NCI-H1105 treated with DMSO at 0.1 percent for 48 hours (cell line): Measurements from ENCODE around the gene PTPRN.
"Not testable (repeated sequence)": the region's sequence is repeated elsewhere in the genome, so short reads cannot be mapped to it uniquely, and the experiment has no call there.

Experiments
- DNase-seq: peaks from one replicate; lab custom pipeline; 2025; lab: John Stamatoyannopoulos, UW

PTPRN gene

GRCh38 chr2:219270055-219270372 lies 39.2 kb downstream of the PTPRN start:
- no peak for DNase-seq

- DNase-seq = peak; percentile 76
These were observed 39.7 kb downstream of the PTPRN start for GRCh38 chr2:219269362-219270054.

GRCh38 chr2:219268294-219268693 lies 40.9 kb downstream of the PTPRN start:
- DNase-seq = no peak

DNA sequence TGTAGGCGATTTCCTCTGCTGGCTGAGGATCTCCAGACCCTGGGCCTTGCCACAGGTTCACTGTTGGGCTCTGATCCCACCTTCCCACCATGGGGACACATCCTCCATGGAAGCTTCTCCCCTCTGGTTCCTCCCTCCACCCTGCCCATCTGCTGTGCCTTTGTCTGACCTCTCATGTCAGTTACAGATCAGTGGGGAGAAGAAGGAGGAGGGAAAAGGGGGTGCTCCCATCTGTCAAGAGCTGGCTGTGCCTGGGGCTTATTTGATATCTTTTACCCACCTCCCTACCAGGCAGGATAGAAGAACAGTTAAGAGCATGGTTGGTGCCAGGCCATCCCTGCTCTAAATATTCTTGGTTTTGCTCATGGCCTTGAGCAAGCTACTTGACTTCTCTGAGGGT lies 42.3 kb downstream of the PTPRN start:
- no peak for DNase-seq

DNA sequence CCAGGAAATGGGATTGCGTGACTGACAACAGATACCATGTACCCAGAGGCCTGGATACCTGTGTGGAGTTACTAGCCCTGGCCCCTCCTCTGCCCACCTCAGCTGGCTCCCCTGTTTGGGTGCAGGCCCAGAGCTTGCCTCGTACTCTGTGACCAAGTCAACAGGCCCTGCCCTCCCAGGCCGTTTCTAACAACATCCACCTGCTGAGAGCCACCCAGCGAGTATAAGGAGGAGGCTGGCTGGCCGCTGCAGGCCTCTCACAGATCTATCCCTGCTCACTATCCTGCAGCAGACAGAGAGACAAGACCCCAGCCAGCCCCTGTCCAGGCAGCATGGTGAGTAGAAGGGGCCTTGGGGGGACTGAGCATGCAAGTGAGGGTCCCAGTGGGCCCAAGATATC lies 43.0 kb downstream of the PTPRN start:
- no peak for DNase-seq

GRCh38 chr2:219261024-219261855 lies 48.0 kb downstream of the PTPRN start:
- no peak for DNase-seq

- not testable (repeated sequence) for DNase-seq
These were observed 50.3 kb downstream of the PTPRN start for GRCh38 chr2:219258942-219259341.

GRCh38 chr2:219254590-219255201 lies 54.5 kb downstream of the PTPRN start:
- DNase-seq = no peak

DNA sequence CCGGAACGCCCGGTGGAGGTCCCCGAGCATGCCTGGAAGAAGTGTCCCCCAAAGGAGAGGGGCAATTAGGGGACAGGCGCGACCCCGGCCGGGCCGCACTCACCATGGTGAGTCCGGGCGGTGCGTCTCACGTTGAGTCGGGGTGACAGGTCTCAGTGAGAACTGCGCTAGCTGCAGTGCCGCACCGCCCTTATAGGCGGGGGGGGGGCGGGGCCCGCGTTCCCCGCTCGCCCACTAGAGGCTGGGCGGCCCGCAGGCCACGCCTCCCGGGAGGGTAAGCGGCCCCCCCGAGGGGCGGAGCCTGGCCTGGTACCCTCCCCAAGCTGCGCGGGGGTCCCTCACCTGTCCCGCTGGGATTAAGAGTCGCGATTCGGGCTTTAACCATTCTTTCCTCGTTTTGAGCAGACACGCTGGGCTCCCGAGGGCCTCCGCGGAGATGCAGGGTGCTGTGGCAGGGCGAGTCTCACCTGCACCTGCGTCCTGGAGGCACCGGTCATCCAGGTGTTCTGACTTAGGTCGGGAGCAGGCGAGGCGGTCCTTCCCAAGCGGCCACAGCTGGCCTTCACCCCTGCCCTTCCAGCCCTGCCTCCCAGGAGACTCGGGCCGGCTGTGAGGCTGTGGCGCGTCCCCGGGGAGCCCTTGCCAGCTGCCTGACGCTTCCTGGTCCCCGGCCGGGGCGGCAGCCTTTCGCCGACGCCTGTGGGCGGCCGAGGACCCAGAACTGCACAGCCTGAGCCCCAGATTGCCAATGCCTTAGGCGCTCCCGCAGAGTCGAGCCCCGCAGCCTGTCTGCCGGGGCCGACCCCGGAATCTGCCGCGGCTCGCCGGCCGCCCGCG lies 55.2 kb downstream of the PTPRN start, which contains the start of gene TUBA4A:
Gene TUBA4A, minus strand, starts transcription at position 166 of the 837 bp plus-strand sequence. Its CDS starts 60 bp downstream, at position 106.
- DNase-seq = peak; percentile 68

DNA sequence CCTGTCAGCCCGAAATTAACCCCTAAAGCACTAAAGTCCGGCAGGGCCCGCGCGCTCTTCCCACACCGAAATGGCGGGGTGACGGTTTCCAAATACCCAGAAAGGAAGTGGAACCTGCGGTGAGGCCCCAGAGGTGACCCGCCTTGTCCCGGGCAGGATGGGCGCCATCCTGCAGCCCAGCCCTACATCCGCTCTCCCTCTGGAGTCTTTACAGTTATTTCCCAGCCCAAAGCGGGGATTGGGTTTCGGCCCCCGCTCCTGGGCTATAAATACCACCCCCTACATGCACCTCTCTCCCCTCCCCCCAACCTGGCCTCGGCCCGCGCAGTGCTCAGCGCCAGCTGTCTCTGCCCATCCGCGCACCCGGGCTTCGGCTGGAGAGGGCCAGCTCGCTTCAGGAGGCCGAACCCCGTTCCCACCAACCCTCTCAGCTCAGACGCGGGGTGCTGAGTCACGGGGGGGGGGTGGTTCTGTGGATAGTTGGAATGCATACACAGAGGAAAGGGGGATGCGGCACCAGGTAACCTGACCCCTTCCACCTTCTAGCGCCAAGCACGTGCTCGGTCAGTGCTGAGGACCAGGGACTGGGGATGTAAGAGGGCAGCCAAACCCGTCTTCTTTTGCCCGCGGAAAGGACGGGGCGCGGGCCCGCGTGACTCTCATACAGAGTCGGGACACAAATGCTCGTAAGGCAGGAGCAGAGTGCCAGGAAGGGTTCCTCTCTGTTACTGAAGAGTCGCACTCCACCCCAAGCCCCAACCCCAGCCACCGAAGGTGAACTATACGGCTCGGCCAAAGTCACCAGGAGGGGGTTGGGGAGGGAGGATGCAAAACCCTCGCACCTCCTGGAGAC lies 56.1 kb downstream of the PTPRN start, which contains the start of gene TUBA4B:
Gene TUBA4B, plus strand, starts transcription at position 344 of the 853 bp plus-strand sequence. Its CDS starts 165 bp downstream, at position 509.
- no peak for DNase-seq

GRCh38 chr2:219252570-219252899 lies 56.7 kb downstream of the PTPRN start:
- no peak for DNase-seq

GRCh38 chr2:219252084-219252483 lies 57.1 kb downstream of the PTPRN start:
- DNase-seq = no peak

- DNase-seq = no peak
These were observed 57.5 kb downstream of the PTPRN start for GRCh38 chr2:219251656-219252055.

- no peak for DNase-seq
These were observed 59.0 kb downstream of the PTPRN start for GRCh38 chr2:219250049-219250781.

GRCh38 chr2:219249203-219249980 lies 59.8 kb downstream of the PTPRN start:
- DNase-seq = peak; percentile 26

- DNase-seq = no peak
These were observed 60.4 kb downstream of the PTPRN start for GRCh38 chr2:219248845-219249202.

GRCh38 chr2:219247678-219248642 lies 61.2 kb downstream of the PTPRN start:
- no peak for DNase-seq

GRCh38 chr2:219246559-219246958 lies 62.6 kb downstream of the PTPRN start:
- DNase-seq = no peak

DNA sequence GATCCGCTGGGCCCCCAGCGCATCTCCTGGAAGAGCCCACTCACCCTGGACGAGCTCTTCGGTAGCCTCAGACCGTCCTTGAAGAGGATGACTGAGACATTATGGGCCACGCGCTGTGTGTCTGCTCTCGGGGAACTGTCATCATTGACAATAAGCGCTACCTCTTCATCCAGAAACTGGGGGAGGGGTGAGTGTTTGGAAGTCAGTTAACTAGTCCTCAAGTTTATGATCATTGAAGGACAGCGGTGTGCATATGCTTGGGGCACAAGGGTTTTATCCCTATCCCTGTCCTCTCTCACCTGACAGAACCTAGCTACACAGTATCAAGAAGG lies 63.3 kb downstream of the PTPRN start:
- DNase-seq = no peak
